Nephron progenitor cell (in vitro differentiated cells): ENCODE measurements around the gene NMNAT2.
A peak's percentile ranks its signal among the peaks of the same experiment; 100 is the strongest.

Experiments
- DNase-seq: peaks from one replicate; pipeline ENCODE4 v3.0.0; 2021
- H3K27ac Mint-ChIP-seq: 2 replicates; pipeline ENCODE4 v1.8.0; 2021; ENCODE audit warnings: mild to moderate bottlenecking, moderate library complexity, mixed read lengths
- H3K27me3 Mint-ChIP-seq: 2 replicates; pipeline ENCODE4 v1.8.0; 2021; ENCODE audit warnings: mild to moderate bottlenecking, low read depth, mixed read lengths; ENCODE audit not compliant: poor library complexity
- H3K36me3 Mint-ChIP-seq: 2 replicates; pipeline ENCODE4 v1.8.0; 2021; ENCODE audit warnings: low read depth, mixed read lengths
- H3K4me1 Mint-ChIP-seq: 2 replicates; pipeline ENCODE4 v1.8.0; 2021; ENCODE audit warnings: mixed read lengths
- H3K4me3 Mint-ChIP-seq: 2 replicates; pipeline ENCODE4 v1.8.0; 2021; ENCODE audit warnings: mild to moderate bottlenecking, moderate library complexity, mixed read lengths
- H3K9me3 Mint-ChIP-seq: 2 replicates; pipeline ENCODE4 v1.8.0; 2021; ENCODE audit warnings: mild to moderate bottlenecking, moderate library complexity, mixed read lengths
- TF ChIP-seq, protein P1 (sequence below): fragments of 200-600 bp; sonication (generic); IDR thresholded peaks from 2 replicates; pipeline ENCODE4 v1.5.0; 2021; ENCODE audit warnings: antibody characterized with exemption

The NMNAT2 gene

DNA sequence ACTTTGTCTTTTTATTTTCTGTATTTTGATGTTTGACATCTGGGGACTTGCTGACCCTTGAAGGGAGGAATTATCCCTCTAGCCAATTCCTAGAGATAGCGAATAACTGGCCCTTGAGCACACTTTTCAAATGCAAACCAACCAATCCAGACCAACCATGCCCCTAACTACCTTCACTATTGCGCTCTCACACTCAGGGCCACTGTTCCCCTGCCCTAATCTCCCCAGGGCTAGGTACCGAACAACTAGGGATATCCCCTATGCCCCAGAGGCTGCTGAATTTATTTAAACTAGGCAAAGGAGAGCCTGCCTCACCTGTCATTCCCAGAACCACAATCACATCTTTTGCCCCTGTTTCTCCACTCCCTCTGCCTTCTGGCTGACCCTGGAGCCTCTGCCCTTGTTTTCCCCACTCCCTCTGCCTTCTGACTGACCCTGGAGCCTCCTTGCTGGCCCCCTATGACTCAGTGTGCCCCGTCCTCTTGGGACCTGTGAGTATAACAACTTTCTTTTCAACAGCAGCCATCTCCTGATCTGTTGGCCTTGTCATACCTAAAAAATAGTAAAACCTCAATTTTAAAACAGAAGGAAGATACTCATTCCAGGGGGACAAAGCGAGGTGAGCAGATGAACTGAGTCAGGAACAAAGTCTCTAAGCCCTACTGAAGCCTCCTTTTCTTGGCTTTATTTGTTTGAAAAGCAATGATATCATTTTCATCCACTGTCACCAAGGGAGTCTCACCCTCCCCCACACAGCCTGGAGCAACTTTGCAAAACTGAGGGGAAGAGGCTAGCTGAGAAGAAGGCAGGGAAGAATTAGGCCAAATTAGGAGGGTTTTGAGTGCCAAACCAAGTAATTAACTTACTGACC lies 115.5 kb downstream of the NMNAT2 start:
- TF ChIP-seq, protein P1, sequence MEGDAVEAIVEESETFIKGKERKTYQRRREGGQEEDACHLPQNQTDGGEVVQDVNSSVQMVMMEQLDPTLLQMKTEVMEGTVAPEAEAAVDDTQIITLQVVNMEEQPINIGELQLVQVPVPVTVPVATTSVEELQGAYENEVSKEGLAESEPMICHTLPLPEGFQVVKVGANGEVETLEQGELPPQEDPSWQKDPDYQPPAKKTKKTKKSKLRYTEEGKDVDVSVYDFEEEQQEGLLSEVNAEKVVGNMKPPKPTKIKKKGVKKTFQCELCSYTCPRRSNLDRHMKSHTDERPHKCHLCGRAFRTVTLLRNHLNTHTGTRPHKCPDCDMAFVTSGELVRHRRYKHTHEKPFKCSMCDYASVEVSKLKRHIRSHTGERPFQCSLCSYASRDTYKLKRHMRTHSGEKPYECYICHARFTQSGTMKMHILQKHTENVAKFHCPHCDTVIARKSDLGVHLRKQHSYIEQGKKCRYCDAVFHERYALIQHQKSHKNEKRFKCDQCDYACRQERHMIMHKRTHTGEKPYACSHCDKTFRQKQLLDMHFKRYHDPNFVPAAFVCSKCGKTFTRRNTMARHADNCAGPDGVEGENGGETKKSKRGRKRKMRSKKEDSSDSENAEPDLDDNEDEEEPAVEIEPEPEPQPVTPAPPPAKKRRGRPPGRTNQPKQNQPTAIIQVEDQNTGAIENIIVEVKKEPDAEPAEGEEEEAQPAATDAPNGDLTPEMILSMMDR: no peak
- H3K9me3 Mint-ChIP-seq: peaks cover 12% of the 10 kb centered on the region
- H3K36me3 Mint-ChIP-seq: no peaks in the 10 kb centered on the region
- peak overlapping the region; percentile 95 for H3K27ac Mint-ChIP-seq
- H3K27me3 Mint-ChIP-seq: peaks cover 8% of the 10 kb centered on the region
- peaks cover 60% of the 10 kb centered on the region for H3K4me1 Mint-ChIP-seq
- DNase-seq: no peak
- no peak overlapping the region for H3K4me3 Mint-ChIP-seq

DNA sequence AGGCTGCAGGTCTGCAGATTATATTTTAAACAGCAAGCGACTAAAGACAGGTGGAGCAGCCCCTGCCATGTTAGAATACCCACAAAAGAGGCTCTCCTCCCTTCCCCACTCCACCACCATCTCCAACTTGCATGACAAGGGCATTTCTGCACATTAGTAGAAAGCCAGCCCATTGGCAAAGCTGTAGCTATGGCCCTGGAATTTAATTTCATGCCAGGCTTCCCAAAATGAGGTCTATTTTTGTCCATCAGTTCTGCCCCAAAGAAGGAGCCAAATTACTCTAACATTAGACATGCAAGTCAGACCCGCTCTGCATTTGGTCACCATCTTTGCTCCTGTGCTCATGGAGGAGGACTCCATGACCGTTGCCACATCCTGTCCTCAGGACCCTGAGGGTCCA lies 116.9 kb downstream of the NMNAT2 start:
- Mint-ChIP-seq H3K4me3 (no peak overlapping the region), H3K9me3 (peaks cover 12% of the 10 kb centered on the region), H3K36me3 (no peaks in the 10 kb centered on the region), H3K27me3 (peaks cover 12% of the 10 kb centered on the region), H3K27ac (no peak overlapping the region), H3K4me1 (peaks cover 47% of the 10 kb centered on the region)
- no peak for DNase-seq
- TF ChIP-seq, protein P1: no peak

- no peak overlapping the region for H3K27ac Mint-ChIP-seq
- H3K36me3 Mint-ChIP-seq: no peaks in the 10 kb centered on the region
- DNase-seq: no peak
- H3K4me1 Mint-ChIP-seq: peaks cover 43% of the 10 kb centered on the region
- TF ChIP-seq, protein P1: no peak
- peaks cover 12% of the 10 kb centered on the region for H3K9me3 Mint-ChIP-seq
- H3K27me3 Mint-ChIP-seq: peaks cover 12% of the 10 kb centered on the region
- no peak overlapping the region for H3K4me3 Mint-ChIP-seq
Measured at GRCh38 chr1:183300828-183301227, 117.4 kb downstream of the NMNAT2 start.

- H3K4me3 Mint-ChIP-seq: no peak overlapping the region
- no peaks in the 10 kb centered on the region for H3K36me3 Mint-ChIP-seq
- TF ChIP-seq, protein P1: no peak
- H3K27me3 Mint-ChIP-seq: peaks cover 15% of the 10 kb centered on the region
- no peak for DNase-seq
- H3K4me1 Mint-ChIP-seq: peaks cover 38% of the 10 kb centered on the region
- H3K27ac Mint-ChIP-seq: no peak overlapping the region
- peaks cover 12% of the 10 kb centered on the region for H3K9me3 Mint-ChIP-seq
Measured at GRCh38 chr1:183300395-183300794, 117.8 kb downstream of the NMNAT2 start.

DNA sequence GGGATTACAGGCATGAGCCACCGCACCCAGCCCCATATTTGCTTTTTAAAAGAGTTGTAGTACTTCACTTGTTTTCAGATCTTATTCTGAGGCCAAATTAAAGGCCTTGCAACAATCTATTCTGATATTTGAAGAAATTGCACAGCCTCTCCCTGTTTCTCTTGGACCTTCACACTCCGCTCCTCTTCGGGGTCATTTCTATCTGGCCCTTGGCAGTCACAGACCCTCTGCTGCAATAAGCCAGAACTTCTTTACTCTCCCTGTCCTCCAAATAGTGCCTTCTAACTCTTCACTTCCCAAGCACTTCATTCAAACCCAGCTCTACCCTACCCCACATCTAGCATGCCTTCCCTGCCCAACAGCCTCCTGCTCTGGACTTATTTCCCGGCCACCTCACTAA lies 121.4 kb downstream of the NMNAT2 start:
- DNase-seq: no peak
- TF ChIP-seq, protein P1: no peak
- H3K27me3 Mint-ChIP-seq: peaks cover 22% of the 10 kb centered on the region
- H3K9me3 Mint-ChIP-seq: peaks cover 12% of the 10 kb centered on the region
- no peak overlapping the region for H3K27ac Mint-ChIP-seq
- H3K36me3 Mint-ChIP-seq: no peaks in the 10 kb centered on the region
- peaks cover 24% of the 10 kb centered on the region for H3K4me1 Mint-ChIP-seq
- H3K4me3 Mint-ChIP-seq: no peak overlapping the region

DNA sequence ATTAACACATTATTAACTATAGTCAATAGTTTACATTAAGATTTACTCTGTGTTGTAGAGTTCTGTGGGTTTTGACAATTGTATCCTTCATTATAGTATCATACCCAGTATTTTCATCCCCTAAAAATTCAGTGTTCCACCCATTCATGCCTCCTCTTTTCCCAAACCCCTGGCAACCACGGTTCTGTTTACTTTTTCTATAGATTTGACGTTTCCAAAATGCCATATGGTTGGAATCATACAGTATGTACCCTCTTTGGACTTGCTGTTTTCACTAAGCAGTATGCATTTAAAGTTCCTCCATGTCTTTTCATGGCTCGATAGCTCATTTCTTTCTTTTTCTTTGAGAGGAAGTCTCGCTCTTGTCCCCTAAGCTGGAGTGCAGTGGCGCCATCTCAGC lies 122.7 kb downstream of the NMNAT2 start:
- no peak for DNase-seq
- Mint-ChIP-seq H3K27ac (no peak overlapping the region), H3K4me1 (peaks cover 30% of the 10 kb centered on the region), H3K9me3 (peaks cover 12% of the 10 kb centered on the region), H3K36me3 (no peaks in the 10 kb centered on the region), H3K27me3 (peaks cover 25% of the 10 kb centered on the region), H3K4me3 (no peak overlapping the region)
- TF ChIP-seq, protein P1: no peak
